Activated CD4-positive, alpha-beta T cell treated with anti-CD3 and anti-CD28 coated beads for 1 hour (primary cell): ENCODE measurements around the gene EML1.
"Not testable (repeated sequence)": the region's sequence is repeated elsewhere in the genome, so short reads cannot be mapped to it uniquely, and the experiment has no call there.

Experiments used
- DNase-seq: peaks from one replicate; pipeline ENCODE4 v3.0.0-alpha.2; 2020

EML1 gene

DNA sequence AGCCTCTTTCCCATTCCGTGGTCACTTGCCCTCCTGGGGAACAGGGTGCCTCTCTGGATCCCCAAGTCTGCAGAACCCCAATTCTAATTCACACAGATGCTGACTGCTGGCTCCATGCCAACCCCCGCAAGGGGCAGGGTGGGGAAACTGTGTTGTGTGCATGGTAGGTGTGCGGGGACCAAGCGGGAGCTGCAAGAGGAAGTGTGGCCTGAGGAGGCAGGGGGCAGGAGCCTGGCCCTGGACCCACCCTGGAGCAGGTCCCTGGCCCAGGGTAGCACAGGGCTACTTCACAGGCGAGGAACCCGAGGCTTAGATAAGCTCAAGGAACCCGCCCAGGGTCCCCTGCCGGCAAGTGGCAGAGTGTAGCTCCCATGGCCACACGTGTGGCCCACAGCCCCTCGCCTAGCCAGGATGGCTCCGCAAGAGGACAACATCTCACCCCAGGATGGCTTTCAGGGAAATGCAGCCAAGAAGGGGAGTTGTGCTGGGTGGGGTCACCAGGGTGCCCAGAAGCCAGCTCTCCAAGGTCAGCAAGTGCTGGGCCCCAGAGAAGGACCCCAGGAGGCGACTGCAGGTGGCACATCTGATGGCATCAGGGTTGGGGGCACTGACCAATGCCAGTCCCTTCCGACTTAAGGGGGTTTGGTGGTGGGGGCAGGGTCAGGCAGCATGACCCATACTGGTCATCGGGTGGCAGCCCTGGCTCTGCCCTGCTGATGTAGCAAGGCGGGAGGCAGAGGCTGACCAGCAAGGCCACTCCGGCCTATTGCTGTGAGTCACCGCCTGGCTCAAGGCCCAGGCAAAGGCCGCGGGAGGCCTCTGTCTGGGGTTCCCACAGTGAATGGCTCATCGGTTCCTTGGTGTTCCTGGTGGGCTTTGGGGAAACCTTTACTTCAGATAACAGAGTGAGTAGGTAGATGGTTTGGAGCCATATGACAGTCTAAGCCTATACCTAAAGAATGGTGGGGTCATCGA, 37.3 kb upstream of the EML1 start:
- no peak for DNase-seq

DNA sequence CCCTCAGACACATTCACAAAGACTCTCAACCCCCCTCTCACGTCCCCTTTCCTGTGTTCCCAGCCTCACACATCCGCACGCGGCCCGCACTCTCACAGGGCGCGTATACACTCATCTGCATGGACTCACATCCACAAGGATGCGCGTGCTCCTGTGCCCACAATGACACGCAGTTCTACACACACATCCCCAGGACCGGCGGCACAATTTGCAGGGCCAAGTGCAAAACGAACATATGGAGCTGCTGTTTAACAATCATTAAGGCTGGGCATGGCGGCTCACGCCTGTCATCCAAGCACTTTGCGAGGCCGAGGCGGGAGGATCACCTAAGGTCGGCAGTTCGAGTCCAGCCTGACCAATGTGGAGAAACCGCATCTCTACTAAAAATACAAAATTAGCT, 36.4 kb upstream of the EML1 start:
- no peak for DNase-seq

DNA sequence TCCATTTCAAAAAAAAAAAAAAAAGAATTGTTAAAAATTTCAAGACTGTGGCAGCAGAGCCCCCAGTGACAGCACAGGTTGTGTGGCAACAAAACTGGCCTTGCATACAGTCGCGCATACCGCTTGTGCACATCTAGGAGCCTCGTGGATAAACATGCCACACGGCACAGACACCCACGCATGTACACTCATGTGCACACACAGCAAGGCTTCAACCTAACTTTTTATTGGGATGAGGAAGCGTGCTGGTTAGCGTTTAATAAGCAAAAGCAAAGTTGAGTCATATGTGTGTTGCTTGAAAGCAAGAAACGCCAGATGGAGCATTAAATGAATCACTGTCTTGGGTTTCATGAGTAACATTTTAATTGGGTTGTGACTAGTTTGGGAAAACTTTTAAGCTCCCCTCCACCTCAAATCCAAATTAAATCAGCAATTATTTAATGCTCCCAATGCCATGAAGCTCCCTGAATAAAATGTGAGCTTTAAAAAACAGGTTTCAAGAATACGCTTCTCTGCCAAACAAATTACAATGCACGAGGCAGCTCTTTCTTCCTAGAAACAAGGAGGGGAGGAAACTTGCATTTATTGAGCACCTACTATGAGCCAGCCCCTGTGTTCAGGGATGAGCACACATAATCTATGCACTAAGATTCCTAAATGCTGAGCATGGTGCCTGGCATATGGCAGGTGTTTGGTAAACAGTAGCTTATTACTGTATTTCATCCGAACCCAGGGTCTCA, 35.7 kb upstream of the EML1 start:
- no peak for DNase-seq

DNA sequence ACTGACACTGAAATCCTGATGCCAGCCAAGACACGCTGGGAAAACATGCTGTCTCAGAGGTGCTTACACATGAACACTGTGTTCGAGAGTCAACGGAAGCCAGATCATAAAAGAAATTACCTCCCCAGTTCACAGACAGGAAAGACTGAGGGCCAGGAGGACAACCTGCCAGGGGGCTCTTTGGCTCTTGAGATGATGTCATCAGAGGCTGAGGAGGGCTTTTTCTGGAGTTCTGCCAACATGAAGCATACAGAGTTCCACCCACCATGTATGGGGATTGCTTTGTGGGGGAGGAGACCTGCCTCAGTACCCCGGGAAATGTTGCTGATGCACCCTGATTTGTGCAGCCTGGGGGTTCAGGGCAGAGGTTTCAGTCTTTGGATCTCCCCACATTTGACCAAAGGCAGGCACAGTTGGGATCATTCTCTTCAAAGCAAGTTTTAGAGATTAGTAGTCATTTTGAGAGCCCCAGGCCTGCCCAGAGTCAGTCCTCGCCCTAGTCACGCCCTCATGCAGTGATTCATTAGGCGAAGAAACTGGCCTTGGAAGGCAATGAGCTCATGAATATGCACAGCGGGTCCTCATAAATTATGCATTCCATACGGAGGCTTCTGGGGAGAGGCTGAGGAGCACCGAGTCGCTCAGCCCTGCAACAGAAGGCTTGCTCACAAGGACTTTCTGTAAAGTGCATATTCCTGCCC, 34.9 kb upstream of the EML1 start:
- DNase-seq: no peak

DNA sequence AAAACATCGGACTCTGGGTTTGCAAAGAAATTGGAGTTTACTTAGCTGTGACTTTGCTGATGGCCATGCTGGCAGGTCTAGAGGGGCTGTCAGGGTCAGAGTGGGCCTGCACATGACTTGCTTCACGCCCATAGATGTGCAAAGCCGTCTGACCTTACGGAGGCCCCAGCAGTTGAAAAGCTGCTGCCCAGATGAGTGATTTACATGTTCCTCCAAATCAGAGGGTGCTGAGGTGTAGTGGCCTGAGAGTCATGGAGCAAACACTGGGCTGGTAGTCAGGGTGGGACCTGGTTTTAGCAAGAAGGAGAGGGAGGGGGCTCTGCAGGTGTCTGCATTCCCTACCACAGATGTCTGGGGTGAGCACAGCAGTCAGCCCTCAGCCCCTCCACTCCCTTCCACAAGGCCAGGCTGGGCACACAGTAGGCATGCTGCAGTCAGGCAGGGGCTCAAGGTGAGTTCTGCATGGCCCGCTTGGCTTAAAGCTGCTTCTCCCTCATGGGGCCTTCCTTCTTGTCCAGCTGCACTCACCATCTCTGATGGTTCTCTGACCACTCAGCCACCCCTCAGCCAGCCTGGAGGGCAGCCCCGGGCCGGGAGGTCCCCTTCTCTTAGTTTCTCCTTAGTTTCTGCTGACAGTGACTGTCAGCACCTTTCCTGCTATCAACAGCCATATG, 34.2 kb upstream of the EML1 start:
- no peak for DNase-seq

DNA sequence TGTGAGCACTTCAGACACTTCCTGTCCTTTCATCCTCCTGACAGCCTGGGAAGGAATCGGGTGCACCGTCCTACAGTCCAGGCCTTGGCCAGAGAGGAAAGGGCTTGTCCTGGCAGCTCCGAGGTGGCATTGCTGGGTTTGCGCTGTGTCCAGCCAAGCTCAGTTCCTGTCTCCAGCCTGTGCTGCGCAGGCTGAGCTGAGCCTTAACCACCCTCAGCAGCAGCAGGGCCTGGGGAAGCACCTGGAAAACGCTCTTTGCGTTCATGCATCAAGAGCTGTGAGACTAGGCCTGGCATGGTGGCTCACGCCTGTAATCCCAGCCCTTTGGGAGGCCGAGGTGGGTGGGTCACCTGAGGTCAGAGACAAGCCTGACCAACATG, 33.7 kb upstream of the EML1 start:
- no peak for DNase-seq

DNA sequence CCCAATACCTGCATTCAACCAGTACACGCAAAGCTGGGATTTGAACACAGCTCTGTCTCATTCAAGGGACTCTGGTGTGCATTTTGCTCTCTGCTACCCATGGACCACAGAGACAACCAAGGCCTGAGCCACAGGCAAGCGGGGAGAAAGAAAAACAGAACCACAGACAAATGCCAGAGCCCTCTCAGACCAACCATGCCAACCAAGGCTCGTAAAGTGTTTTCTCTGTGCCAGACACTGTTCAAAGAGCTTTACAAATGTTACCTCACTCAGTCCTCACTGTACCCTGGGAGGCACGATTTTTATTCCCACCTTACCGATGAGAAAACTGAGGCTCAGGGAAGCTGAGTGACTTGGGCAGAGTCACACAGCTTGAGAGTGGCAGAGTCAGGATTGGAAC, 32.4 kb upstream of the EML1 start:
- DNase-seq: no peak

DNA sequence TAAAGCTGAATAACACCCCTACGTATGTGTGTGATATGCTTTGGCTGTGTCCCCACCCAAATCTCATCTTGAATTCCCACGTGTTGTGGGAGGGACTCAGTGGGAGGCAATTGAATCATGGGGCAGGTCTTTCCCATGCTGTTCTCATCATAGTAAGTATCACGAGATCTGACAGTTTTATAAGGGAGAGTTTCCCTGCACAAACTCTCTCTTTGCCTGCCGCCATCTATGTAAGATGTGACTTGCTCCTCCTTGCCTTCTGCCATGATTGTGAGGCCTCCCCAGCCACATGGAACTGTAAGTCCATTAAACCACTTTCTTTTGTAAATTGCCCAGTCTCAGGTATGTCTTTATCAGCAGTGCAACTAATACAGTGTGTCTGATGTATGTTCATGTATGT, 30.3 kb upstream of the EML1 start:
- not testable (repeated sequence) for DNase-seq

DNA sequence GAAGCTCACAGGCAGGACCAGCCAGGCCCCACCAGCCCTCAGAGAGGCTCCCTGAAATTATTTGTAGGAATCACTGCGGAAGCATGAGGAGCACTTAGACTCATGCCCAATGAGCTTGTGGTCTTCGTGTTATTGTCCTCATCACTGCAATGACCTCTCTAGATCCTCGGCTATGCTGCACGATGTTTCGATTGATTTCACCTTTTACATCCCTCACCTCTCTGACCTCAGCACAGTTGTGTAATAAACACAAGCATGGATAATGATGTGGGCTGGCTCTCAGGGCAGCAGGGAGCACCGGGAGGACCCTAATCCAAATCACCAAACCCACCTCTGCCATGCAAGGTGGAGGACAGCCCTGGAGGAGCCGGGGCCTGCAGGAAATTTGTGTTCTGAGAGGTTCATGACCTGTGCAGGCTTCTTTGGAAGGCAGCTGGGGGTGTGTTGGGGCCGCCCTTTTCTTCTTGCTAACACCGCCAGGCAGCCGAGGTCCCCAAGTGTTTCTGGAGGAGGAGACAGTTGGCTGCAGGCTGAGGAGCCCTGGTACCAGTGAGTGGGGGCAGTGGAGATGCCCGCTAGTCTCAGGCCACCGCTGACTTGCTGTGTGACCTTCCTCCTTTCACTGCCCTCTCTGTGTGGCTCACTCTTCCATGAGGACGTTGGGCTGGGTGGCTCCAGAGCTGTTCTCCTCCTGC, 29.5 kb upstream of the EML1 start:
- no peak for DNase-seq

DNA sequence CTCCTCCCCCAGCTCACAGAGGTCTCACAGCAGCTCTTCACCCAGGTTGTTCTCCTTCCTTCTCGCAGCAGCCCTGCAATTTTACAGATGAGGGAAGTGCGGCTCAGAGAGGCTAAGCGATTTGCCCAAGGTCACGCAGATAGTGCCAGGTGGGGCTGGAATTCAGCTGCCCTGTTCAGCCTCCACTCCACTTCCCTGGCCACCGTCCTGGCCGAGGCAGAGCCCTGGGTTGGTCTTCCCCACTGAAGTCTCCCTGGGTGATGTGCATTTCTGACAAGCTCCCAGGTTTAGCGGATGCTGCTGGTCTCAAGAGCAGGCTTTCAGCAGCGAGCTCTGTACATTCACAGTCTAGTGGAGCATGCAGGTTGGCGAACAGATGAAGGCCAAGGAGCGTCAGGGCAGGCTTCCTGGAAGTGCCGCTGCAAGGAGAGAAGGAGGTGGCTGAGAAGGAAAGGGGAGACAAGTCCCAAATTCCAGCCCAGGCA, 28.9 kb upstream of the EML1 start:
- no peak for DNase-seq

DNA sequence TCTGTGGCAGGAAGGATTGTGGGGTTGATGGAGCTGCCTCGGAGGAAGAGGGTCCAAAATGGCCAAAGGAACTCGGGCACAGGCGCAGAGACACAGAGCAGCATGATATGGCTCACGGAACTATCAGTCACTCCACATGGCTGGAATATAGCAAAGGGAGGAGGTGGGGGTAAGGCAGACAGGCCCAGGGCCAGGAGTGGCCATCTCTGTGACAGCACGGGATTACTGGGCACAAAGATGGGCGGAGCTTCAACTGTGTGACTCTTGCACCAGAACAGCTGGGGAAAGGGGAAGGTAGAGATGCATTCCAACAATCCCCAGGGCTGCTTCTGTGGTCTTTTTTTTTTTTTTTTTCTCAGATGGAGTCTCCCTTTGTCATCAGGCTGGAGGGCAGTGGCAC, 24.8 kb upstream of the EML1 start:
- DNase-seq: no peak

DNA sequence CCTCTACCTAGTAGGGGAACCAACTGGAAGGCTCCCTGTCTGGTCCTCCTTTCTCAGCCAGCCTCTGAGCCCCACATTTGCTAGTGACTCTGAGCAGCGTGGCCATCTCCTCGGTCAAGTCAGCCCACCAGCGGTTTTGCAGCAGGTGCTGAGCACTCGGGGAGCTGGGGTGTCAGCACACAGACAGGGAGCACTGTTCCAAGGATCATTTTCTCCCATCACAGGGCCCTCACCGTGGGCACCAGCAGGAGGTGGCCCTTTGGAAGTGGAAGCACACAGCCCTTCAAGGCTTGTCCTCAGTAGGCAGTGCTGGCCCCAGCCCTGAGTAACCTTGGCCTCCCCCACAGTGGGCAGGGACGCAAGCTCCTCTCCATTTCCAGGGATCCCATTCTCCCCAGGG, 24.1 kb upstream of the EML1 start:
- no peak for DNase-seq

DNA sequence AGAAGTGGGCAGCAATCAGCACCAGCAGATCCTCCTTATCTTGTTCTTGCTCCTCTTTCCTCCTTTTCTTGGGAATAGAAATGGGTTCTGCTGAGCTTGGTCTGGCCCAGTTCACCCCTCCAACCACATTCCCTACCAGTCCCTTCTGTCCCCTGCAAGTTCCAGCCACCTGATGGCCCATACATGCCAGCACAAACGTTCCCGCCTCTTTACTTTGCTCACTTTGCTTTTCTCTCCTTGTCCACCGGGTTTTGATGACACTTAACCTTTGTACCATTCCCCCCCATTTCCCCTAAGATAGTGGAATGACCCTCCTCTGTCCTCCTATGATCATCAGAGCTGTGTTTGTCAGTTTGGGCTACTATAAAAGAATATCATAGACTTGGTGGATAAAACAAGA, 23.4 kb upstream of the EML1 start:
- no peak for DNase-seq

DNA sequence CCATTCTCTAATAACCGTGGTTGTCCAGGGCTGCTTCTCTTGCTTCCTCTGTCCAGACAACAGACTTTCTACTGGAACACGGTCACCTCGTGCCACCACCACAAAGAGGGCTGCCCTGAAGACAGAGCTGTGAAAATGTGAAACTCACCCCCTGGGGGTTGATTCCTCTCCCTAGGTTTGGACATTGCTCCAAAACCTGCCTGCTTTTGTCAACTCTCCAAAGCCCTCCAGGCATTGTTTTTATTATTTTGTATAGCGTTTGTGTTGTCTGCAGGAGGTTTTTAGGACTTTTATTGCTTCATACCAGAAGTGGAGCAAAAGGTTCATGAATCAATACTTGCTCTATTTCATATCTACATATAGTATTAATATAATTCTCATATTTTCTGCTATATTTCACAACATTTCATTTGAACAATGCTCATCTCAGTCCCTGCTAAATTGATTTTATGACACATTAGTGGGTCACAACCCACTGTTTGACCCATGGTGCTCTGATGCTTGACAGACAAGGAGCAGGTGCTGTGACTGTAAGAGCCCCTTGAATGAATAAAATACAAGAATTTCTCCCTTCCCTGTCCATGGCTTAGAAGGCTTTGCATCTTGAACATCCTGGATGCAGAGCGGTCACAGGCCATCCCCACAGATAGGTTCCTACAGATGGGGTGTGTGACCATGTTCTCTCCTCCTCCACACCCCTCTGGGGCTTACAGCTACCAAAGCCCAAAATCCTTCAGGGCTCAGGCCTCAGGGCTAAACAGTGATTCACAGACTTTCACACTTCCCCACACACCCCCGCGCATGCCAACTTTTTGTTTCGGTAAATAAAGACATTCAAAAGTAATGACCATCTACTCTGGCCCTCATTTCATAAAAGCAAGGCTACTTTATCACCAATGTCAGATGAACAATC, 20.6 kb upstream of the EML1 start:
- no peak for DNase-seq

DNA sequence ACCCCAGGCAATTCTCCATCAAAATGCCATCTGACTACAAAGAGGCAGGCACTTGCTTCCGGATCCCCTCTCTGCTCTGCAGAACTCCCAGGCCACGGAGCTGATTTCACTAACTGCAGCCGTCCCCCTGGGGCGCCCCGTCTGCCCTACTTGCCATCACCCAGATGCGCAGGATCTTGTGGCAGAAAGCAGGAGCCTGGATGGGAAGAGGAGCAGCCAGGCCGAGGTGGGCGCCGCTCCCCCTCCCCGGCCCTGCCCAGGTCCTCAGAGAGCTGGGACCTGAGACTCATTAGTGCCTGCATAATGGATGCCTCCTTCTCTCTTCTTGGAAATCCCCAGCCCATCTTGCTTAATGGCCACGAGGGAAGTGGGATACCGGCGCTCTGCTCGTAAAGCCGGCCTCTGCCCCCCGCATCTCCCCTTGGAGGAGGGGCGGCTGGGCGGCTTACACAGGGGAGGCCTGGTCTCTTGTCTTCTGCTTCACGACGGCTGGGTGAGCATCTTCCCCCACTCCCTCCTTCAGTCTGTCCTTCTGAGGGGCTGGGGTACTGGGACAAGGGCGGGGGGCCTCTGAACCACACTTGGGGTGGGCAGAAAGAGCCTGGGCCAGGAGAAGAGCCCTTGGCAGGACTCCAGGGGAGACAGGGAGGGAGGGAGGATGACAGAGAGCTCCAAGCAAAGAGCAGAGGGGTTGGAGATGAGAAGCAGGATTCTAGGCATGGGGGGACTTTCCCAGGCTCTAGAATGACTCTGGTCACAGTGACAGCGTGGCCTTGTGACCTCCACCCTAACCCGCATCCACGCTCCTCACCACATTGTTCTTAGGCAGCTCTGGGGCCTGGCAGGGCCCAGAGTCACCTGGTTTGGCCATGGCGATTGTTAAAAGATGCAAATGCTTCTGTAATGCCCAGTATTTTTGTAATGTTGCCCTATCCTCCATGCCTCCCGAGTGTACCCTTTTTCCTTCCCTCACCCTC, 19.4 kb upstream of the EML1 start:
- no peak for DNase-seq

DNA sequence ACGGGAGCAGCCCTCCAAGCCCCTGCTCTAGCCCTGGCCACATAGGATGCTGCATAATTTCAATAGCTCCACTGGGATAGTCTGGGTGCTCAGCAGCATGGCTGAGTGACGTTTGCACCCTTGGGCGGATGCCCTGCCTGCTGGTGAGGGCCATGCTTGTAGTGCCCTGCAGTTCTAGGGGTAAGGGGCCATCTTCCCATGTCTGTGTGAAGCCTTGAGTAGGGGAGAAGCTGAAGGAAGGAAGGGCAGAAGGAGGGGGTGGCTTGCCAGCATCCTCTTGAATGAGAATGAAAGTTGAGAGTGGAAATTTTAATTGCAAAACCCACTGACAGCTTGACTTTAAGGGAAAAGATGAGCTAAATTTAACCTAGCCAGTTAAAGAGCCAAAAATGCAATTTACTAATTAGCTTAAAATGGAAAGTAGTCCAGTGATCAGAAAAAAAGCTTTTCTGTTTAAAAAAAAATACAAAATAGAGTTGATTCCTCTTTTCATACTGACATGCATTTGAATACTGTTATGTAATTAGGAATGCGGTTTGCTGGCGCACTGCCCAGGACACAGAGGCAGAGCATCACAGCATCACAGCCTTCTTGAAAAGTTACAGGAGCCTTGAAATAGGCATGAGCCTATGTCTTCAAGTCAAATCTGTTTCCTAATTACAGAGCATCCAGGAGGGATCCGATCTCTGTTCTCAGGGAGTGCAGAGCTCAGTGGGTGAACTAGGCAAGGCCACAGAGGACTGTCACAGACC, 18.5 kb upstream of the EML1 start:
- DNase-seq: no peak

DNA sequence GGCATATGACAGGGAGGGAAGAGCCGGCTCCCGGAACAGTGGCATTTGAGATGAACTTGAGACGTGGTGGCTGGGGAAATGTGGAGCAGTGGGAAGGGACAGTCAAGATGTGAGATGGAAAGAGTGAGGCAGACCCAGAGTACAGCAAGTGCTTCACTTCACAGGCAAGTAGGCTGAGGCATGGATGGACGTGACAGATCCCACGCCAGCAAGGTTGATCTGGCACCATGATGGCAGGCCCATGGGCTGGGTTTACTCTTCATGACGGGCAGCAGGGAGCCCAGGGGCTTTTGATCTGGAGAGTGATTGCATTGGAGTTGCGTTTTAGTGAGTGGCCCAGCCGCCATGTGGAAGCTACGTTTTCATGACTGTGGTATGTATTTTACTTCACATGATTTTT, 17.9 kb upstream of the EML1 start:
- DNase-seq: no peak

DNA sequence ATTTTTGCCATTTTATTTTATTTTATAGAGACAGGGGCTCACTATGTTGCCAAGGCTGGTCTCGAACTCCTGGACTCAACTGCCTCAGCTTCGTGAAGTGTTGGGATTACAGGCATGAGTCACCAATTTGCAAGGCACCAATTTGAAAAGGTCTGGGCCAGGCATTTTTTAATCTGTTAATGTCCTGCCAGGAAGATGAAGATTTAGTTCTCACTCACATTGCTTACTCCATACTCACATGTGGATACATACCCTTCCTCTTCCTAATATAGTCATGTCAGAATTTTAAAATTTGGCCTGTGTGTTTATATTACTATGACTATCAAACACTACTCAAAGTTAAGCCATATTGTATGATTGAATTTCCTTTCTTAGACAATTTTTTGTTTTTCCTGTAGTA, 15.3 kb upstream of the EML1 start:
- no peak for DNase-seq

DNA sequence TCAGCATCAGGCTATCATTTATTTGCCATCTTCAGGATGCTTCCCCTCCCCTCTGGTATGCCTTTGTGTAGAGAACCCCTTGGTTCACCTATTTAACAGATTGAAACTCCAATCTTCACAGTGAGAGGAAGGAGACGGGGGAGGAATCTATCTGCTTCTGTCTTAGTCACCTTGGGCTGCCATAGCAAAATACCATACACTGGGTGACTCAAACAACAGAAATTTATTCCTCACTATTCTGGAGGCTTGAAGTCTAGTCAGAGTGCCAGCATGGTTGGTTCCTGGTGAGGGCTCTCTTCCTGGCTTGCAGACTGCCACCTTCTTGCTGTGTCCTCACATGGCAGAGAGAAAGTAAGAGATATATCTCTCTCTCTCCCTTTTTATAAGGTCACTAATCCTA, 13.5 kb upstream of the EML1 start:
- no peak for DNase-seq
